HepG2 (cell line): Measurements from ENCODE around the gene PARN. TPM values are rescaled to one million over a fixed set of nuclear protein-coding genes. Genes with fewer than 3 reads are reported as not detected.

Source experiments
- ATF1 ChIP-seq: IDR thresholded peaks from 2 replicates; pipeline ENCODE4 v1.6.1; 2016; ENCODE audit warnings: mild to moderate bottlenecking, control low read depth
- FOXP1 ChIP-seq, 2 experiments: fragments of 450-650 bp in 1 of 2; IDR thresholded peaks; 2 replicates each; pipeline ENCODE4 v1.6.1; 2017 to 2018; ENCODE audit warnings: antibody characterized with exemption in 1 of 2
- MAF1 ChIP-seq: sonication (generic); formaldehyde crosslinking; IDR thresholded peaks from 2 replicates; pipeline ENCODE4 v1.5.0; 2020; ENCODE audit warnings: missing genetic modification reagents, borderline replicate concordance
- MAFK ChIP-seq, 2 experiments: IDR thresholded peaks in 1 of 2; conservative IDR thresholded peaks in 1 of 2; 2 replicates each; pipeline ENCODE4 v1.6.1; 2011; ENCODE audit warnings: improper control_type of control experiment in 2 of 2, low read length in 2 of 2
- MAZ ChIP-seq, 2 experiments: sonication (generic) in 1 of 2; formaldehyde crosslinking in 1 of 2; IDR thresholded peaks; 2 replicates each; pipeline versions ENCODE4 v1.5.0 to v1.6.1; 2012 to 2020; ENCODE audit warnings: low read depth in 2 of 2, mild to moderate bottlenecking in 2 of 2, borderline replicate concordance in 1 of 2, improper control_type of control experiment in 1 of 2, low read length in 1 of 2, missing genetic modification reagents in 1 of 2, moderate library complexity in 1 of 2
- PRDM4 ChIP-seq: sonication (generic); formaldehyde crosslinking; IDR thresholded peaks from 2 replicates; pipeline ENCODE4 v1.9.0; 2021; ENCODE audit warnings: missing genetic modification reagents, borderline replicate concordance
- UBTF ChIP-seq: sonication (generic); formaldehyde crosslinking; IDR thresholded peaks from 2 replicates; pipeline ENCODE4 v1.4.0; 2020; ENCODE audit warnings: mild to moderate bottlenecking, missing genetic modification reagents
- ZNF605 ChIP-seq: sonication (generic); formaldehyde crosslinking; IDR thresholded peaks from 2 replicates; pipeline ENCODE4 v1.8.0; 2022; ENCODE audit warnings: mild to moderate bottlenecking, missing genetic modification reagents
- ZNF607 ChIP-seq: sonication (generic); formaldehyde crosslinking; IDR thresholded peaks from 2 replicates; pipeline ENCODE4 v1.5.1; 2020; ENCODE audit warnings: missing genetic modification reagents, mild to moderate bottlenecking, borderline replicate concordance
- polyA plus RNA-seq, 8 experiments: library from polyadenylated mRNA; depleted of rRNA in 3 of 8; stranded (reverse) in 7 of 8; unstranded in 1 of 8; fragments of >200 nt; fragmentation: Illumina TruSeq in 4 of 8; extraction: Trizol in 4 of 8; gene quantifications; 2 replicates each; pipeline versions ENCODE4 v1.2.1 to v1.2.3, GENCODE V29; 2011 to 2016; ENCODE audit warnings: low read depth in 4 of 8, missing spikeins in 1 of 8, mixed read lengths in 1 of 8; ENCODE audit not compliant: insufficient read depth in 1 of 8
- total RNA-seq, 5 experiments: library from RNA; depleted of rRNA; stranded (reverse); fragments of >200 nt; fragmentation: Illumina TruSeq; extraction: Trizol; gene quantifications; 2 replicates each; pipeline ENCODE4 v1.2.3, GENCODE V29; 2016; ENCODE audit warnings: low read depth in 1 of 5

Gene PARN
- total and polyA plus RNA-seq, 2 of the 13 experiments (the other 11 are each of a cell fraction or from before 2014, with no cell fraction given) = 13.3 to 47.6 TPM

- no peak for TF ChIP-seq UBTF
- TF ChIP-seq ZNF607 (CRISPR knock-in tag) = no peak
- TF ChIP-seq MAF1 (CRISPR knock-in tag) = no peak
- no peak for TF ChIP-seq FOXP1 (IDR thresholded peaks at IDR 0.05)
- 0 out of 2 replicates have a peak, but pooled peaks have one; percentile 4 for TF ChIP-seq FOXP1 (CRISPR knock-in tag; IDR thresholded peaks at IDR 0.05)
- no peak for TF ChIP-seq ZNF605 (CRISPR knock-in tag)
- TF ChIP-seq MAZ (IDR thresholded peaks at IDR 0.05; ENCODE audit: borderline replicate concordance, low read depth, low read length) = no peak
- TF ChIP-seq MAZ (CRISPR knock-in tag; IDR thresholded peaks at IDR 0.05; ENCODE audit: low read depth) = 0 out of 2 replicates have a peak, but pooled peaks have one; percentile 11
- TF ChIP-seq ATF1 (CRISPR knock-in tag) = peak; percentile 51; the same call in 1 of the 2 replicates
- no peak for TF ChIP-seq PRDM4 (CRISPR knock-in tag)
- peak; percentile 96 to 97 for TF ChIP-seq MAFK (conservative IDR thresholded peaks at IDR 0.05 in 1 of 2, IDR thresholded peaks at IDR 0.05 in 1 of 2; ENCODE audit: low read length in 2 of 2)
Measured at GRCh38 chr16:14527411-14528044, 102.5 kb downstream of the PARN start (continued).
